ENCODE results near the gene ZNRF3.

DNA sequence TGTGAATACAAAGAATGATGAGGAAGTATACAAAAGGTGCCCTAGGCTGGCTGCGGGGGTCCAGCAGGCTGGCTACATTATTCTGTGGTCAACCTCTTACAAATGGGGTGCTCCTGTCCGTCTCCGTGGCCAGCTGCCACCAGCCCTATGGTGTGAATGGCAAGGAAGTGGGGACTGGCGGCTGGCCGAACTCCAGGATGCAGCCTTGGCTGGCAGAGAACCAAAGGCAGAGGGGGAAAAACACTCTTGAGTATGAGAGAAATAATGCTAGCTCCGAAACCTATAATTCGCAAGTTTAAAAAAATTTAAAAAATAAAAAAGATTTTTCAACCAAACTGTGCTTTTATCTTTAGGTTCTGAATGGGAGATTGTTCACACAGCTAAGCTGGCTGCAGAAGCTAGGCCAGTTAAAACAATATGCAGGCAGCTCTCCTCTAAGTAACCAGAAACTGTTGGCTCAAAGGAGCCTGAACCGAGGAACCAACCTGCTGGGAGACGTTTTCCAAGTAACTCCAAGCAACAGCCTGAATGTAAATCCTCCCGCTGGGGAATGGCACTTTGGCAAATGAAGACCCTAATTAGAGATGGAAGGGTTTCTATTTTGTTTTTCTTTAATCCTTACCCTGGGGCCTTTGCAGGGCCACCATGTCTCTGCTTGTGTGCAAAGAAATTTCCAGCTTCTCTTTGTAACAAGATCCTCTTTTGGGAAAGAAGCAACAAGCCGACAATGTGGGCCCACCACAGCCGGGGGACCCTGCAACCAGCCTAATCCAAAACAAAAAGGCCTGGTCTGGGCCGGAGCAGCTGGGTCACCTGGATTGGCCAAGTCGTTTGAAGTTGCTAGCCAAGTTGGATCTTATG lies 128.1 kb downstream of the ZNRF3 start:
- no peak for TF ChIP-seq POLR2AphosphoS5 (IDR thresholded peaks at IDR 0.05; ENCODE audit: low read depth, low read length)
- TF ChIP-seq EP300 (IDR thresholded peaks at IDR 0.05; ENCODE audit: borderline replicate concordance in 1 of 2, low read depth in 1 of 2, low read length in 1 of 2): no peak
- no peak for TF ChIP-seq TAF1 (IDR thresholded peaks at IDR 0.05; ENCODE audit: borderline replicate concordance, low read depth, low read length)
- TF ChIP-seq, protein P1, sequence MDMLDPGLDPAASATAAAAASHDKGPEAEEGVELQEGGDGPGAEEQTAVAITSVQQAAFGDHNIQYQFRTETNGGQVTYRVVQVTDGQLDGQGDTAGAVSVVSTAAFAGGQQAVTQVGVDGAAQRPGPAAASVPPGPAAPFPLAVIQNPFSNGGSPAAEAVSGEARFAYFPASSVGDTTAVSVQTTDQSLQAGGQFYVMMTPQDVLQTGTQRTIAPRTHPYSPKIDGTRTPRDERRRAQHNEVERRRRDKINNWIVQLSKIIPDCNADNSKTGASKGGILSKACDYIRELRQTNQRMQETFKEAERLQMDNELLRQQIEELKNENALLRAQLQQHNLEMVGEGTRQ (IDR thresholded peaks at IDR 0.05; ENCODE audit: borderline replicate concordance, low read depth, low read length): no peak
- TF ChIP-seq, protein P2, sequence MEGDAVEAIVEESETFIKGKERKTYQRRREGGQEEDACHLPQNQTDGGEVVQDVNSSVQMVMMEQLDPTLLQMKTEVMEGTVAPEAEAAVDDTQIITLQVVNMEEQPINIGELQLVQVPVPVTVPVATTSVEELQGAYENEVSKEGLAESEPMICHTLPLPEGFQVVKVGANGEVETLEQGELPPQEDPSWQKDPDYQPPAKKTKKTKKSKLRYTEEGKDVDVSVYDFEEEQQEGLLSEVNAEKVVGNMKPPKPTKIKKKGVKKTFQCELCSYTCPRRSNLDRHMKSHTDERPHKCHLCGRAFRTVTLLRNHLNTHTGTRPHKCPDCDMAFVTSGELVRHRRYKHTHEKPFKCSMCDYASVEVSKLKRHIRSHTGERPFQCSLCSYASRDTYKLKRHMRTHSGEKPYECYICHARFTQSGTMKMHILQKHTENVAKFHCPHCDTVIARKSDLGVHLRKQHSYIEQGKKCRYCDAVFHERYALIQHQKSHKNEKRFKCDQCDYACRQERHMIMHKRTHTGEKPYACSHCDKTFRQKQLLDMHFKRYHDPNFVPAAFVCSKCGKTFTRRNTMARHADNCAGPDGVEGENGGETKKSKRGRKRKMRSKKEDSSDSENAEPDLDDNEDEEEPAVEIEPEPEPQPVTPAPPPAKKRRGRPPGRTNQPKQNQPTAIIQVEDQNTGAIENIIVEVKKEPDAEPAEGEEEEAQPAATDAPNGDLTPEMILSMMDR (IDR thresholded peaks at IDR 0.05): no peak

Data from SK-N-SH (cell line).